ENCODE data around the gene RETN. TPM values are rescaled to one million over a fixed set of nuclear protein-coding genes. Genes with fewer than 3 reads are reported as not detected.

The RETN gene
- total RNA-seq, 1 donor: not detected

DNA sequence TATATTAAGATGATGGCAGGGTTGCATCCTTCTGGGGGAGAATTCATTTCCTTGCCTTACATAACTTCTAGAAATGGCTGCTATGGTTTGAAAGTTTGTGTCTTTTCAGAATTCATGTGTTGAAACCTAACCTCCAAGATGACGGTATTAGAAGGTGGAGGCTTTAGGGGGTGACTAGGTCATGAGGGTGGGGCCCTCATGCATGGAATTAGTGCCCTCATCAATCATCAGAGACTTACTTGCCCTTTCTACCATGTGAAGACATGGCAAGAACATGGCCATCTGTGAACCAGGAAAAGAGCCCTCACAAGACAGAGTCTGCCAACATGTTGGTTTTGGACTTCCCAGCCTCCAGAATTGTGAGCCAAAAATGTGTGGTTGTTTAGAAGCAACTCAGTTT, 47.9 kb downstream of the RETN start:
- H3K4me3 ChIP-seq (ENCODE audit: insufficient read depth, low read length): no peak overlapping the region
- H3K4me2 ChIP-seq (ENCODE audit: insufficient read depth, low read length): no peak overlapping the region
- H3K36me3 ChIP-seq (ENCODE audit: insufficient read depth, low read length): no peaks in the 10 kb centered on the region
- no peak overlapping the region for H3K27ac ChIP-seq (ENCODE audit: low read depth, low read length)
- no peaks in the 10 kb centered on the region for H3K79me2 ChIP-seq (ENCODE audit: insufficient read depth, low read length)
- no peak overlapping the region for H2AFZ ChIP-seq (ENCODE audit: low read length)
- H3K9me3 ChIP-seq (ENCODE audit: low read depth, low read length): peaks cover 2% of the 10 kb centered on the region
- H4K20me1 ChIP-seq (ENCODE audit: insufficient read depth, low read length): no peaks in the 10 kb centered on the region
- no peak for DNase-seq (ENCODE audit: insufficient read length, low spot score, missing footprints)
- no peaks in the 10 kb centered on the region for H3K4me1 ChIP-seq (ENCODE audit: insufficient read depth, low read length)
- no peaks in the 10 kb centered on the region for H3K27me3 ChIP-seq (ENCODE audit: insufficient read depth, low read length)
- TF ChIP-seq, protein P1, sequence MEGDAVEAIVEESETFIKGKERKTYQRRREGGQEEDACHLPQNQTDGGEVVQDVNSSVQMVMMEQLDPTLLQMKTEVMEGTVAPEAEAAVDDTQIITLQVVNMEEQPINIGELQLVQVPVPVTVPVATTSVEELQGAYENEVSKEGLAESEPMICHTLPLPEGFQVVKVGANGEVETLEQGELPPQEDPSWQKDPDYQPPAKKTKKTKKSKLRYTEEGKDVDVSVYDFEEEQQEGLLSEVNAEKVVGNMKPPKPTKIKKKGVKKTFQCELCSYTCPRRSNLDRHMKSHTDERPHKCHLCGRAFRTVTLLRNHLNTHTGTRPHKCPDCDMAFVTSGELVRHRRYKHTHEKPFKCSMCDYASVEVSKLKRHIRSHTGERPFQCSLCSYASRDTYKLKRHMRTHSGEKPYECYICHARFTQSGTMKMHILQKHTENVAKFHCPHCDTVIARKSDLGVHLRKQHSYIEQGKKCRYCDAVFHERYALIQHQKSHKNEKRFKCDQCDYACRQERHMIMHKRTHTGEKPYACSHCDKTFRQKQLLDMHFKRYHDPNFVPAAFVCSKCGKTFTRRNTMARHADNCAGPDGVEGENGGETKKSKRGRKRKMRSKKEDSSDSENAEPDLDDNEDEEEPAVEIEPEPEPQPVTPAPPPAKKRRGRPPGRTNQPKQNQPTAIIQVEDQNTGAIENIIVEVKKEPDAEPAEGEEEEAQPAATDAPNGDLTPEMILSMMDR (IDR thresholded peaks at IDR 0.05; ENCODE audit: extremely low read depth, low read depth, low read length): no peak

DNA sequence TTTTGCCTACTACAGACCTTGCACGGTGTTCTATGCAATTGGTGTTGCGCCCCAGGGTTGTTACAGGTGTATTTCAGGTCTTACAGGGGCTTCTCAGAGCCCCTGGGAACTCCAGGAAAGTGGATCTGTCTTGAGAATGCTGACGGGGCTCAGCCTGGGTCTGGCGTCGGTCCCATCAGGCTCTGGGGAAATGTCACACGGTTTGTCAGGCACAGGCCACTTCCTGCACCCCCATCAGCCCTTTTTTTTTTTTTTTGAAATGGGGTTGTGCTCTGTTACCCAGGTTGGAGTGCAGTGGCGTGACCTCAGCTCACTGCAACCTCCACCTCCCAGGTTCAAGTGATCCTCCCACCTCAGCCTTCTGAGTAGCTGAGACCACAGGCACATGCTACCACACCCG, 49.8 kb downstream of the RETN start:
- H3K36me3 ChIP-seq (ENCODE audit: insufficient read depth, low read length): no peaks in the 10 kb centered on the region
- H3K27ac ChIP-seq (ENCODE audit: low read depth, low read length): no peak overlapping the region
- no peak for DNase-seq (ENCODE audit: insufficient read length, low spot score, missing footprints)
- no peak overlapping the region for H3K4me3 ChIP-seq (ENCODE audit: insufficient read depth, low read length)
- peaks cover 2% of the 10 kb centered on the region for H3K9me3 ChIP-seq (ENCODE audit: low read depth, low read length)
- H2AFZ ChIP-seq (ENCODE audit: low read length): no peak overlapping the region
- no peaks in the 10 kb centered on the region for H3K27me3 ChIP-seq (ENCODE audit: insufficient read depth, low read length)
- H3K4me1 ChIP-seq (ENCODE audit: insufficient read depth, low read length): no peaks in the 10 kb centered on the region
- no peaks in the 10 kb centered on the region for H3K79me2 ChIP-seq (ENCODE audit: insufficient read depth, low read length)
- TF ChIP-seq, protein P1 (IDR thresholded peaks at IDR 0.05; ENCODE audit: extremely low read depth, low read depth, low read length): no peak
- H3K4me2 ChIP-seq (ENCODE audit: insufficient read depth, low read length): no peak overlapping the region
- H4K20me1 ChIP-seq (ENCODE audit: insufficient read depth, low read length): no peaks in the 10 kb centered on the region

Other genes starting within 250 kb of the RETN start
- gene PEX11G, start 180.0 kb upstream of the RETN start, total RNA-seq: 2.9 and 4.1 TPM in 2 replicates
- gene ZNF358, start 152.9 kb upstream of the RETN start, total RNA-seq: 25.0 and 26.1 TPM in 2 replicates
- gene MCOLN1, start 146.4 kb upstream of the RETN start, total RNA-seq: 16.6 and 21.2 TPM in 2 replicates
- 75.1 and 83.6 TPM in 2 replicates for gene PNPLA6, start 133.3 kb upstream of the RETN start, total RNA-seq
- not detected in 2 replicates for gene CAMSAP3, start 73.2 kb upstream of the RETN start, total RNA-seq
- gene XAB2, start 39.5 kb upstream of the RETN start, total RNA-seq: 35.9 and 40.5 TPM in 2 replicates
- 9.0 and 9.4 TPM in 2 replicates for gene PET100, start 39.3 kb upstream of the RETN start, total RNA-seq
- not detected in 2 replicates for gene PCP2, start 35.3 kb upstream of the RETN start, total RNA-seq
- 1.2 and 3.3 TPM in 2 replicates for gene STXBP2, start 31.9 kb upstream of the RETN start, total RNA-seq
- not detected in 2 replicates for gene MCEMP1, start 8.0 kb downstream of the RETN start, total RNA-seq
- 23.3 and 26.4 TPM in 2 replicates for gene TRAPPC5, start 11.8 kb downstream of the RETN start, total RNA-seq
- not detected in 2 replicates for gene FCER2, start 33.1 kb downstream of the RETN start, total RNA-seq
- not detected in 2 replicates for gene CLEC4G, start 63.1 kb downstream of the RETN start, total RNA-seq
- gene CD209, start 78.5 kb downstream of the RETN start, total RNA-seq: not detected in 2 replicates
- gene CLEC4M, start 94.2 kb downstream of the RETN start, total RNA-seq: not detected in 2 replicates
- 24.8 and 26.1 TPM in 2 replicates for gene EVI5L, start 161.2 kb downstream of the RETN start, total RNA-seq
- under 0.01 TPM in 1 of 2 replicates, not detected in the other for gene PRR36, start 205.3 kb downstream of the RETN start, total RNA-seq
- gene LRRC8E, start 219.5 kb downstream of the RETN start, total RNA-seq: 10.5 and 17.4 TPM in 2 replicates
- 12.4 and 14.8 TPM in 2 replicates for gene MAP2K7, start 234.8 kb downstream of the RETN start, total RNA-seq
- gene TGFBR3L, start 245.8 kb downstream of the RETN start, total RNA-seq: under 0.01 TPM in 1 of 2 replicates, not detected in the other

Data from osteoblast (primary cell).